Measurements from ENCODE around the gene VANGL2.

VANGL2 gene

GRCh38 chr1:160429125-160429561, 28.8 kb downstream of the VANGL2 start:
- no peak for DNase-seq

GRCh38 chr1:160429702-160430535, 29.6 kb downstream of the VANGL2 start:
- DNase-seq = no peak

GRCh38 chr1:160431006-160431405, 30.6 kb downstream of the VANGL2 start:
- no peak for DNase-seq

- no peak for DNase-seq
Observed at GRCh38 chr1:160431571-160431970, 31.2 kb downstream of the VANGL2 start.

GRCh38 chr1:160432371-160432786, 32.0 kb downstream of the VANGL2 start:
- no peak for DNase-seq

GRCh38 chr1:160436966-160437365, 36.6 kb downstream of the VANGL2 start:
- DNase-seq = no peak

GRCh38 chr1:160437432-160438316, 37.3 kb downstream of the VANGL2 start:
- no peak for DNase-seq

GRCh38 chr1:160438317-160438918, 38.1 kb downstream of the VANGL2 start:
- DNase-seq = no peak

GRCh38 chr1:160438935-160439334, 38.6 kb downstream of the VANGL2 start:
- DNase-seq = no peak

- DNase-seq = no peak
Observed at GRCh38 chr1:160439718-160440117, 39.4 kb downstream of the VANGL2 start.

GRCh38 chr1:160446945-160447600, 46.7 kb downstream of the VANGL2 start:
- DNase-seq = no peak

- DNase-seq = no peak
Observed at GRCh38 chr1:160449494-160449893, 49.1 kb downstream of the VANGL2 start.

GRCh38 chr1:160451119-160451858, 50.9 kb downstream of the VANGL2 start:
- DNase-seq = no peak

- no peak for DNase-seq
Observed at GRCh38 chr1:160451859-160452232, 51.5 kb downstream of the VANGL2 start.

- no peak for DNase-seq
Observed at GRCh38 chr1:160453443-160453842, 53.1 kb downstream of the VANGL2 start.

GRCh38 chr1:160454371-160455152, 54.2 kb downstream of the VANGL2 start:
- DNase-seq = no peak

GRCh38 chr1:160455153-160455517, 54.8 kb downstream of the VANGL2 start:
- DNase-seq = no peak

GRCh38 chr1:160459056-160459455, 58.7 kb downstream of the VANGL2 start:
- no peak for DNase-seq

- DNase-seq = no peak
Observed at GRCh38 chr1:160459687-160460086, 59.3 kb downstream of the VANGL2 start.

GRCh38 chr1:160460214-160460642, 59.9 kb downstream of the VANGL2 start:
- no peak for DNase-seq

- DNase-seq = no peak
Observed at GRCh38 chr1:160460683-160461287, 60.4 kb downstream of the VANGL2 start.
